HG03039 (cell line): ENCODE data around the gene METTL25.

Experiments used
- ATAC-seq: cut with Tn5 transposase; IDR thresholded peaks from one replicate; pipeline ENCODE4 v1.9.1; 2021; ENCODE audit warnings: mild to moderate bottlenecking, moderate library complexity; ENCODE audit not compliant: unreplicated experiment

The METTL25 gene

GRCh38 chr12:82461836-82462235 is 103.5 kb downstream of the METTL25 start:
- ATAC-seq, result no peak

DNA sequence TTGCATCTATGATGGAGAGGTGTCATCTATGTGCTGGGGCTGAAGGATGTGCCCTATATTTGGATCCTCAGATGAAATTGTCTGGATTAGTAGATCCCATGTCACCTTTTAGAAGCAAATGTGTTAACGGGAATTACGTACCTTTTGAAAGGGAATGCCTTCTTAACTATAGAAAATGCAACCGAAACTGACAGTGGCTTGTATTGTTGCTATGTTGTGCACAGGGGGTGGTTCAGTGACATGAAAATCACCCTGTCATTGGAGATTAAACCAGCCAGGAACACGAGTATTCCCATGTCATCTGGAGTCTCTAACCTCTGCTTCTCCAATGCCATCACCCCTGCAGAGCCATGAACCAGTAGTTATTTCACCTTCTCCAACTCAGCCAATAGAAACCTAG is 110.2 kb downstream of the METTL25 start:
- no peak for ATAC-seq

- no peak for ATAC-seq
Observed at GRCh38 chr12:82470906-82471512, 112.7 kb downstream of the METTL25 start.

DNA sequence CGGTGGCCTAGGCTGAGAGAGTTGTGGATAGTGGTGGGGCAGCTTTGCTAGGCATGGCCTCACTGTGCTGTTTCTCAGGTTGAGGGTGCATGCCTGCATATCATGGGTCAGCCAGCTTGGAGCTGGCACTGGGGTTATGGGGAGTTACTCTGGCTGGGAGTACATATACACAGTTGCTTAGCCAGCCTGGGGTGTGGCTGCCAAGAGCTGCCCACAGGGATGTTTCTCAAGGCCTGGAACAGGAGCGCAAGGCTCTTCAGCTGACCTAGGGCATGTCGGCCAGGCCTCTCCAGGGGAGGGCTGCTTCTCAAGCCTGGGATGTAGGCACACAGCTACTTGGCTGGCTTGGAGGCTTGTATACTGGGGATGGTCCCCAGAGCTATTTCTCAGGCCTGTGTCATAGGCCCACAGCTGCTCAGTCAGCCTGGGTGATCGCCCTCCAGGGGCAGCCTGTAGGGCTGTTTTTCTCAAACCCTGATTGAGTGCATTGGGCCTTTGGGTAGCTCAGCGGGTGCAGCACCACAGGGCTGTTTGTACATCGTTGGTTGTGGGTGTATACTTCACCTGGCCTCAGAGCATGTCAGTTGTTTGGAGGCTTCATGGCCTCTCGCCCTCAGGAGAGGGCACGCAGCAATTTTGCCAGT is 114.9 kb downstream of the METTL25 start:
- no peak for ATAC-seq

DNA sequence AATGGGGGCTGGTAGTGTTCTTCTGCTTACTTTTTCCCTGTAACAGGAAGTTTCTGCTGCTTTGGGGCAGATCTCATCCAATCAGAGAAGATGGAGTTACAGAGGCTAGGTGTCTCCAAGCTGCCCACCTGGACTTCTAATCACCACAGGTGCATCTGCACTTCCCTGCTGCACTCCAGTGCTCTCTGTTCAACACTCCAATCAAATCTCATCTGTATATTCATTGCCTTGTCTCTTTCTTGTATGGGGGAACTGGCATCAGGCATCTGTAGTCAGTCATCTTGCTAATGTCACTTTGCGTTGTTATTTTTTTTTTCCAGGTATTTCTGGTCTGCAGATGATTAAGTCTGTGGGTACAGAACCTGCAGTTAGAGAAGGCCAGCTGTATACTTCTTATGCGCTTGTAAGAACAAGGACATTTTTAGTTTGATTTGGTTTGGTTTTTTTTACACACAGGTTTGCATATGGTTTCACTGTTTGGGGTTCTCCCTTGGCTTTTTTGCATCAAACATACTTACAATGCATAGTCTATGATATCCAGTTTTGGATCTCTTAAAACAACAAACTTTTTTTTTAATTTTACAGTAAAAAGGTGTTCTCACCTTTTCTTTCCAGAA is 116.0 kb downstream of the METTL25 start:
- ATAC-seq, result peak; percentile 83

DNA sequence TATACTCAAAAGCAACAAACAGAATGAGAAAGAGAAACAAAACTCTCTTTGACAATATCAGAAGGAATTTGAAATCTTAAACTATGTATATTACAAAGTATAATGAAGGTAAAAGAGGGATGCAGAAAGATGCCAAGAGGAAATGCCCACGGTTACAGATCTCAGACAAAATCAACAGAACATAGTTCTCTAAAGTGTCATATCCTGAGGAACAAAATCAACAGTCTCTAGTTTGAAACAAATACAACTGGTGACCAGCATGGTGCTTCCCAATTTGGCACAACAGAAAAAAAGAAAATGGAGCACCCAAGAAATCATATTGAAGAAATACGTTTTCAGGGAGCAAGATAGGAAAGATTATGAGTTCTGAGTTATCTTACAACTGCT is 116.5 kb downstream of the METTL25 start:
- no peak for ATAC-seq

DNA sequence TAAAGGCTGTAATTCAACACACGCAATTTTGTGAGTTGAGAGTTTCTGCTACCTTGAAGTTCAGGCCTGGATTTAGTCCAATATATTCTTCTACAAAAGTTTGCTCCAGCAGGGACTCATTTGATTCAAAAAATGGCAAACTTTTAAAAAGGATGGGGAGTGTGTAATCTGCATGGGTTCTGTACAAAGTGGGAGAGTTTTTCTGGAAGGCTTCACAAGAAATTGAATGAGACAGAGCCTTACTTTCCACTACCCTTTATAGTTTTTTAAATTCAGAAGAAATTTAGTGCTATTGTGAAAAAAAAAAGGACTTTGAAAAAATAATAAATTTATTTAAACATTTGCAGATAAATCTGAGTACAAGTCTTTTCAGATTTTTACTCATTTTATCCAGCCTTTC is 116.9 kb downstream of the METTL25 start:
- no peak for ATAC-seq

- ATAC-seq, result no peak
Observed at GRCh38 chr12:82476511-82476910, 118.2 kb downstream of the METTL25 start.

- no peak for ATAC-seq
Observed at GRCh38 chr12:82479511-82479910, 121.2 kb downstream of the METTL25 start.

GRCh38 chr12:82480606-82481005 is 122.3 kb downstream of the METTL25 start:
- ATAC-seq, result no peak

DNA sequence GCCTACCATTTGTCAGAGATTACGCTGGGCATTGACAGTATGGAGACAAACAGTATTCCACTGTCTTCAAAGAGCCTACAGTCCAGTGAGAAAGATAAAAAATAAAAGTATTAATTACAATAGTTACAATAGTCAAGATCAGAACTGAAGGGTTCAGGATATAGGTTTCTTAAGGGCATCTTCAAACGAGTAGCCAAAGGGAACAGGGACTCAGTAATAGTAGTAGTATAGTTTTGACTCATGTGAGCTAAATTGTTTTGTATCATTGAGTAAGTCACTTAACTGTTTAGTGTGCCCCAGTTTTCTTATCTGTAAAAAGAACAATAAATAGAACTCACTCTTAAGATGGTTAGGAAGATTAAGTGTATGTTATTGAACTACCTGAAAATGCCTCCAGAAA is 123.6 kb downstream of the METTL25 start:
- ATAC-seq, result no peak

DNA sequence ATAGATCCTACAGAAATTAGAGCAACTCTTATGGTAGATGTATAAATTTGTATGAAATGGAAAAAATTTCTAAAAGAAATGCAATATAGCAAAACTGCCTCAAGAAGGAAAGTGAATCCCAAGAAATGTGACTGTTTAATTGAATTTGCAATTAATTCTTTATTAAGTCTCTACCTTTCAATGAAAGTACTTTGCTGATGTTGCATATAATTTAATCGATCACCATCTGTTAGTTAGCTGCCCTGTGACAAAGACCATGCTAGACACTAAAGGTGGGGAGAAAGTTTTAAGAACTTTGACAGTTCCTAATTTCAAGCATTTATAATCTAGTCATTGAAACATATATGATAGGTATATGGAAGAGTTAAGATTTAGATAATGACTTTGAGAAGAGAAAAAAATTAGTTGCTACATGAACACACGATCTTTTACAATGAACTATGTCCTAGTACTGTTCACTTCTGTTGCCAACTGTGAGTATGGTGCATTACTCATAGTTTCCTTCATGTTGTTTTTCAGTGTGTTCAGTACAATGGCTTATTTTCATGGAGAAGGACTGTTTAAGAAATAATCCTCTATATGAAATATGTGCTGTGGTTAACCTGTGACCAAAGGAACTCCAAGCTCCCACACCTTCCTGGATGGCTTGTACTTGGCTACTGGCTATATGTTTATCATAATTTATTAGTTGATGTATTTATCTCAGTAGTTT is 128.4 kb downstream of the METTL25 start:
- ATAC-seq, result no peak

DNA sequence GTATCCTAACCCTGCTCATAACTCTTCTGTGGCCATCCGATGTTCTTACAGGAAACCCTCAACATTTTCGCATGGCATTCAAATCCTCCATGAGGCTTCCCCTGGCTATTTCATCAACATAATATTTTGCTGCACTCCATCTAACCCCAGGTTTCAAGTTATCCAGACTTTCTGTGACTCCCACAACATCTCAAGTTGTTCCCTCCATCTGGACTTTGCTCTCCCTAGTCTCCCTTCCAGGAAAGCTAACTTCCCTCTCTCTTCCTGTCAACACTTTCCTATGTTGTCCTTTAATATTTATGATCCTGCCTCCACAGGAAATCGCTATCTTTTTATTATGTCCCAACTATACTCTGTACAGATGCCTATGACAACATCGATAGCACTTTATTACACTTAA is 146.1 kb downstream of the METTL25 start:
- ATAC-seq, result no peak

GRCh38 chr12:82505150-82505549 is 146.8 kb downstream of the METTL25 start:
- no peak for ATAC-seq

GRCh38 chr12:82507686-82508085 is 149.4 kb downstream of the METTL25 start:
- ATAC-seq, result no peak

- ATAC-seq, result no peak
Observed at GRCh38 chr12:82510386-82510785, 152.1 kb downstream of the METTL25 start.

- ATAC-seq, result no peak
Observed at GRCh38 chr12:82514880-82515279, 156.6 kb downstream of the METTL25 start.

DNA sequence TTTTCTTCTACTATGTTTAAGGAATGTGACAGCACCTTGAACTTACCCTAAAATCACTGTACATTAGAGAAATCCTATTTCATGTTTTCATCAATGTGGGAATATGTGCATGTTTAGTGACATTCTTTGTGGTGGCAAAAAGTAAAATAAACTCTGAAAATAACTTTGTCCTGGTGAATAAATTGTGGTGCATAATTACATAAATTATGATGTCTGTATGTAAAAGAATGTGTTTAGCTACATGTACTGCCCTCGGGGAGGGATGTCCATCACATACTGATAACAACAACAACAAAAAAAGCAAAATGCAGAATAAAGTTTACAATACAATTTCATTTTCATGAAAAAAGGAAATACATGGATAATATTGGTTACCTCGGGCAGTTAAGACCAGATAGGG is 157.3 kb downstream of the METTL25 start:
- no peak for ATAC-seq

GRCh38 chr12:82517027-82517426 is 158.7 kb downstream of the METTL25 start:
- ATAC-seq, result peak; percentile 75

DNA sequence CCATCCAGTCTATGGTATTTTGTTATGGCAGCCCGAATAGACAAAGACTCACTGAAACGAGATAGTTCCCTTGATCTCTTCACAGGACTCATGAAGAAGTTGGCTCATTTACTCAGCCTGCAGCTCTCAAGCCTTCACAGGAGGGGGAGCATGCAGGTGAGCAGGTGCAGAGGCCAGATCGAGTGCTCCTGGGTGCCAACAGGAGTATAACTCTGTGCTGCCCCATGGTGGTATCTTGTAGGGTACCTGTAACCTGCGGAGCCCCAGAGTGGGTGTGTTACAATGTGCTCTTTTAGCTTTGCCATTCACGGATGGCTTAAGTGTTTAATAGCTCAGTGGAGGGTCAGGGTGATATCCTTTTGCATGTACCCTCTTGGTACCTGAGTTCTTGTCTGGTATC is 159.5 kb downstream of the METTL25 start:
- no peak for ATAC-seq

DNA sequence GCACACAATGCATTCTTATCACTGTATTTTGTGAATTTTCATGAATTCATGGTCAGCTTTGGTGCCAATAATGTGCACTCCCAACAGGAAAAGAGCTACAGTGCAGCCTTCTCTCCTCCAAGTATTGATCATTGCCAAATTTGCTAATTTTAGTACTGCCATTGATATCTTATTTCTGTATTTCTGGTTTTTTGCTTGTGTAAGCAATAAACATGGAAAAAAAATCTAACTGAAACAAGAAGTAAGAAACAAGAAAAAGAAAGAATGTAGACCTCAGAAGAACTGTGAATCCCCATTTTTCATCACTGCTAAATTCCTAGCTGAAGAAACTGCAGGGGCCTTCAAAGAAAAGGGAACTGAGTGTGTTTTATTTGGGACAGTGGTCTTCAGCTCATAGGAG is 161.2 kb downstream of the METTL25 start:
- ATAC-seq, result no peak

GRCh38 chr12:82522285-82522684 is 164.0 kb downstream of the METTL25 start:
- ATAC-seq, result no peak
